Chondrocyte (in vitro differentiated cells): ENCODE data around the gene VRTN. TPM values are rescaled to one million over a fixed set of nuclear protein-coding genes. Genes with fewer than 3 reads are reported as not detected.

ENCODE experiments used
- DNase-seq: peaks from one replicate; pipeline ENCODE4 v3.0.0; 2021; ENCODE audit warnings: mixed read lengths, low spot score
- H3K27ac Mint-ChIP-seq: one replicate; pipeline ENCODE4 v1.8.0; 2021; ENCODE audit warnings: mild to moderate bottlenecking, moderate library complexity, mixed read lengths; ENCODE audit not compliant: unreplicated experiment
- H3K27me3 Mint-ChIP-seq: 2 replicates; pipeline ENCODE4 v1.8.0; 2021; ENCODE audit warnings: low read depth, mixed read lengths
- H3K36me3 Mint-ChIP-seq: 2 replicates; pipeline ENCODE4 v1.8.0; 2021; ENCODE audit warnings: low read depth, mixed read lengths
- H3K4me1 Mint-ChIP-seq: 2 replicates; pipeline ENCODE4 v1.8.0; 2021; ENCODE audit warnings: low read depth, mild to moderate bottlenecking, mixed read lengths
- H3K4me3 Mint-ChIP-seq: one replicate; pipeline ENCODE4 v1.8.0; 2021; ENCODE audit warnings: mild to moderate bottlenecking, moderate library complexity, mixed read lengths; ENCODE audit not compliant: unreplicated experiment
- H3K9me3 Mint-ChIP-seq: 2 replicates; pipeline ENCODE4 v1.8.0; 2021; ENCODE audit warnings: low read depth, mixed read lengths
- total RNA-seq: library from RNA; stranded (reverse); gene quantifications from 3 replicates; pipeline ENCODE4 v1.2.1, GENCODE V29; 2021
- TF ChIP-seq, protein P1 (sequence below): fragments of 200-600 bp; sonication (generic); IDR thresholded peaks from 2 replicates; pipeline ENCODE4 v1.5.0; 2021; ENCODE audit warnings: antibody characterized with exemption, mild to moderate bottlenecking, moderate library complexity

VRTN gene
- total RNA-seq, 1 donor from 2014 or later: not detected

DNA sequence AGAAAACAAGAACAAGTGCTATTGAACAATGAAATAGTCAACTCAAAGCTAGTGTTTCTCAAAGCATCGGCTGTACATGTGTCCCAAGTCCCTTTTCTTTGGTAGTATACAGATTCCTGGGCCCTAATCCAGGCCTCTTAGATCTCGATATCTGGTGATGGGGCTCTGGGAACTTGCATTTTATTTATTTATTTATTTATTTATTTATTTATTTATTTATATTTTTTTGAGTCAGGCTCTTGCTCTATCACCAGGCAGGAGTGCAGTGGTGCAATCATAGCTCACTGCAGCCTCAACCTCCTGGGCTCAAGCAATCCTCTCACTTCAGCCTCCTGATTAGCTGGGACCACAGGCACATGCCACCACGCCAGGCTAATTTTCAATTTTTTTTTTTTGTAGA lies 60.6 kb downstream of the VRTN start:
- no peak overlapping the region for H3K27ac Mint-ChIP-seq
- TF ChIP-seq, protein P1, sequence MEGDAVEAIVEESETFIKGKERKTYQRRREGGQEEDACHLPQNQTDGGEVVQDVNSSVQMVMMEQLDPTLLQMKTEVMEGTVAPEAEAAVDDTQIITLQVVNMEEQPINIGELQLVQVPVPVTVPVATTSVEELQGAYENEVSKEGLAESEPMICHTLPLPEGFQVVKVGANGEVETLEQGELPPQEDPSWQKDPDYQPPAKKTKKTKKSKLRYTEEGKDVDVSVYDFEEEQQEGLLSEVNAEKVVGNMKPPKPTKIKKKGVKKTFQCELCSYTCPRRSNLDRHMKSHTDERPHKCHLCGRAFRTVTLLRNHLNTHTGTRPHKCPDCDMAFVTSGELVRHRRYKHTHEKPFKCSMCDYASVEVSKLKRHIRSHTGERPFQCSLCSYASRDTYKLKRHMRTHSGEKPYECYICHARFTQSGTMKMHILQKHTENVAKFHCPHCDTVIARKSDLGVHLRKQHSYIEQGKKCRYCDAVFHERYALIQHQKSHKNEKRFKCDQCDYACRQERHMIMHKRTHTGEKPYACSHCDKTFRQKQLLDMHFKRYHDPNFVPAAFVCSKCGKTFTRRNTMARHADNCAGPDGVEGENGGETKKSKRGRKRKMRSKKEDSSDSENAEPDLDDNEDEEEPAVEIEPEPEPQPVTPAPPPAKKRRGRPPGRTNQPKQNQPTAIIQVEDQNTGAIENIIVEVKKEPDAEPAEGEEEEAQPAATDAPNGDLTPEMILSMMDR: no peak

GRCh38 chr14:74409441-74409840 lies 61.2 kb downstream of the VRTN start:
- H3K27ac Mint-ChIP-seq: no peak overlapping the region
- H3K4me1 Mint-ChIP-seq: peaks cover 5% of the 10 kb centered on the region
- H3K4me3 Mint-ChIP-seq: no peak overlapping the region
- H3K36me3 Mint-ChIP-seq: no peaks in the 10 kb centered on the region
- H3K9me3 Mint-ChIP-seq: no peaks in the 10 kb centered on the region
- DNase-seq: no peak
- H3K27me3 Mint-ChIP-seq: peaks cover 35% of the 10 kb centered on the region
- TF ChIP-seq, protein P1: no peak

More for the DNA sequence above, 60.6 kb downstream of the VRTN start:
- Mint-ChIP-seq H3K9me3 (no peaks in the 10 kb centered on the region), H3K36me3 (no peaks in the 10 kb centered on the region), H3K4me1 (no peaks in the 10 kb centered on the region), H3K27me3 (peaks cover 34% of the 10 kb centered on the region), H3K4me3 (no peak overlapping the region)
- no peak for DNase-seq

Other genes with a start within 250 kb of the VRTN start
- gene VSX2, start 109.0 kb upstream of the VRTN start, total RNA-seq: not detected in 3 replicates
- gene ABCD4, start 45.5 kb upstream of the VRTN start, total RNA-seq: 31.0 to 40.9 TPM (median 34.7 TPM) in 3 replicates
- not detected in 3 replicates for gene SYNDIG1L, start 77.7 kb downstream of the VRTN start, total RNA-seq
- 209 to 313 TPM (median 212 TPM) in 3 replicates for gene NPC2, start 144.8 kb downstream of the VRTN start, total RNA-seq
- gene ISCA2, start 145.3 kb downstream of the VRTN start, total RNA-seq: 16.6 to 18.9 TPM (median 16.9 TPM) in 3 replicates